Left renal pelvis (tissue), 4 donors: Measurements from ENCODE around the gene TSPAN6. TPM values are rescaled to one million over a fixed set of nuclear protein-coding genes. Genes with fewer than 3 reads are reported as not detected.

Source experiments
- DNase-seq, 4 donors: peaks; one replicate each; pipeline ENCODE4 v3.0.0-alpha.2; 2013; ENCODE audit warnings: low read depth in 4 of 4, low spot score in 3 of 4
- polyA plus RNA-seq, 4 donors: library from polyadenylated mRNA; unstranded; fragments of 120-200 nt; gene quantifications; one replicate each; pipeline ENCODE4 v1.2.1, GENCODE V29; 2013; ENCODE audit not compliant: insufficient read length in 4 of 4

TSPAN6 gene, protein sequence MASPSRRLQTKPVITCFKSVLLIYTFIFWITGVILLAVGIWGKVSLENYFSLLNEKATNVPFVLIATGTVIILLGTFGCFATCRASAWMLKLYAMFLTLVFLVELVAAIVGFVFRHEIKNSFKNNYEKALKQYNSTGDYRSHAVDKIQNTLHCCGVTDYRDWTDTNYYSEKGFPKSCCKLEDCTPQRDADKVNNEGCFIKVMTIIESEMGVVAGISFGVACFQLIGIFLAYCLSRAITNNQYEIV
- polyA plus RNA-seq = 100 to 1,000 TPM in 3 of 4 donors, 10 to 100 TPM in 1; 92.8 to 183 (median 159) TPM

DNA sequence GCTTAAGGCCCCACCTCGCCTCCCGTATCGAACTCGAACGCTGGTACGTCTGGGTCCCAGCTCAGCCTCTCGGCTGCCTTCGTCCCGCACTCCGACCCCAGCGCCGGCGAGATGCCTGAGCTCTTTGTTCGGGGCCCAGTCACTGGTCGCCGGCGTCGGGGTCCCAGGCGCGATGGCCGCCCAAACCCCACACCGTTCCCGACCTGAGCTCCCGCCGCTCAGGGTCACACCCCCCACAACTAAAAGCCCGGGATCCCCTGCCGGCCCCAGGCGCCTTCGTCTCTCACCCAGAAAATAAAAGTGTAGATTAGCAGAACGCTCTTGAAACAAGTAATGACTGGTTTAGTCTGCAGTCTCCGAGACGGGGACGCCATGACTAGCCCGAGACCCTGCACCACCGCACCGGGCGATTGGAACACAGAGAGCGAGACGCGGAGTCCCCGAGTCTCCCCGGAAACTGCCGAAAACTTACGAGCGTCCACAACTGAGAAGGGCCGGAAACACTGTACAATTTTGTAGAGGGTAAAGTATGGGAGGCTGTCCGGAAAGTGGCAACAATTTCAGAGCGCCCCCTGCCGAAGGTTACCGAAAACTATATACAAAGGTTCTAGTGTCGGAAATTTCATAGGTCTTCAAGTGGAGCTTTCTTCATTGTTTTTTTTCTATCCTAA, at the start of gene TSPAN6:
Gene TSPAN6 (minus strand): TSS at position 486 of the 671 bp plus-strand sequence. CDS start 112 bp downstream, at position 374.
- peak in 3 of 4 donors; percentile 77 to 83 (median 78) for DNase-seq

DNA sequence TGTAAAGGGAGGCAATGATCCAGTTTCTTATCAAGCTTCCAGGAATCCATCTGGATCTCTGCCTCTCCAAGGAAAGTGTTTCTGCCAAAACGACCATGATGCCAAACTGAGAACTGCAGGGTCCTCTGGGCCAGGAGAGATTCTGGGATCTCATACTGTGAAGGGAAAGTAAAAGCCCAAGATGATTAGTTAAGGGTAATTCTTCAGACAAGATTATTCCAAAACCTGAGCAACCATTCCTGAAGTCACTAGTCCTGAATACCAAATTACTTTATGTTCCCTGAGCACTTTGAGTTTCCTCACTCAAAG, 49.3 kb upstream of the TSPAN6 start:
- no peak for DNase-seq

DNA sequence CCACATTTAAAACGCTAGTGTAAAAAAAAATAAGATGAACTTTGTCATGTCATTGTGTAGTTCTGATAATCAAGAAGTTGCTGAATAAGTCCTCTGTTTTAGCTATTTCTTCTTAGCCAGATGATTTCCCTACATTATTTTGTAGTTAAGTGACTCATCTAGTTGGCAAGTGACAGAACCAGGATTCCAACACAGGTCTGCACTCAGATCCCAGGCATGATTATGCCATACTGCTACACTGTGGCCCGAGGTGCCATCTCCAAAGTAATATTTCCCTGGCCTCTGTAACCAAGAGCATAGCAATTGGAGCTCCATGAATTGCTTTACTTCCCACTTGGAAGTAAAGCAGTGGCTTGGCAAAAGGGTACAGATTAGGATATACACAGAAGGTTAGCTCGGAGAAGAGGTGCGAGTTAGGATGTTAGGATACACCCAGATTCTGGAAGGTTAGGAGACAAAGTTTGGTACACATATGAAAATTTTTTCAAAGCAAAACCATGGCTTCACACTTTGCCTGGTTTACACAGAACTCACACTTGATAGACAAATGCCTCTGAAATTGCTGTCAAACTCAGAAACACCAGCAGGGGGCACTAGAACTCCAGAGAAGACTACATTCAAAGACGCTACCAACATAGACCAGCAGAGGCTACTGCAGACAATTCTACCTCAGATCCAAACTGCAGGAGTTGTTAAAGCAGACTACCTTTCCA, 48.8 kb upstream of the TSPAN6 start:
- peak; percentile 14 to 59 (median 38) for DNase-seq

DNA sequence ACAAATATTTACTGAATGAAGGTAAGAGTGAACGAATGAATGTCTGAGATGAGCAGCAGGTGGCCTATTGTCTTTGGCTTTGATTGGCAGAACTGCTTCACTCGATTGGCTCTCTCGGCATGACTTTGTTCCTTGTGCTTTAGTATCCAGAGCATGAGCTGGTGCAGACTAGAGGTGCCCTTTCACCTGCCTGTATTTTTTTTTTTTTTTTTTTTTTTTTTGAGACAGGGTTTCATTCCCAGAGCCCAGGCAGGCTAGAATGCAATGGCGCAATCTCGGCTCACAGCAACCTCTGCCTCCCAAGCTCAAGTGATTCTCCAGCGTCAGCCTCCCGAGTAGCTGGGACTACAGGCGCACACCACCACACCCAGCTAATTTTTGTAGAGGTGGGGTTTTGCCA, 46.3 kb upstream of the TSPAN6 start:
- no peak for DNase-seq

DNA sequence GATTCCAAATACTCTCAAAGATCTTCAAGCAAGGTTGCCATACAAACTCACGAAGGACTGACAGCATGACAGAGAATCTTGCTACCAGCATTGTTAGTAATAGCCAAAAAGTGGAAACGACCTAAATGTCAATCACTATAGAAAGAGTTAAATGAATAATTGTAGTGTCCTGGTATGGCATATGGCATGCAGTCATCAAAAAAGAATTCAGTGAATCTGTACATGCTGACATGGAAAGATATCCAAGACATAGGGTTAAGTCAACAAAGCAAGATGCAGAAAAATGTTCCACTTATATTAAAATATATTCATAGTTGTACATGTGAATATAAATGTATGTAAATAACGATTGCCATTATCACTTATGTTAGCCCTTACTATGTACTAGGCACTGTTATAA, 45.0 kb upstream of the TSPAN6 start:
- no peak for DNase-seq

DNA sequence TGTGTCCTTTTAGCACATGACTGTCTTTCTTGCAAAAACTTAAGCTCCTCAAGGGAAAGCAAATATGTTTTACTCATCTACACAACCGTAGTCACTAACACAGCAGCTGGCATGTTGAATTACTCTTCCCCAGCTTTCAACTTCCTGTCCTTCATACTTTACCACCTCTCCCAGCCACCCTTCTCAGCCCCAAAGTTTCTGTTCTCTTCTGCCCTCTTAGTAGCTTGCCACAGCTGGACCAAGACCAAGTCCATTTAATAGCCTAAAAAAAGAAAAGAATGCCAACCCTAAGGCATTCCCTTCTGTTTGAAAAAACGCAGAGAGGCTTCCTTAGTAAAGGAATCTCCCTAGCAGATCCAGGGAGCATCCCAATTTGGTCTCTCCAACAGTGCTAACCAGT, 44.1 kb upstream of the TSPAN6 start:
- DNase-seq = no peak

DNA sequence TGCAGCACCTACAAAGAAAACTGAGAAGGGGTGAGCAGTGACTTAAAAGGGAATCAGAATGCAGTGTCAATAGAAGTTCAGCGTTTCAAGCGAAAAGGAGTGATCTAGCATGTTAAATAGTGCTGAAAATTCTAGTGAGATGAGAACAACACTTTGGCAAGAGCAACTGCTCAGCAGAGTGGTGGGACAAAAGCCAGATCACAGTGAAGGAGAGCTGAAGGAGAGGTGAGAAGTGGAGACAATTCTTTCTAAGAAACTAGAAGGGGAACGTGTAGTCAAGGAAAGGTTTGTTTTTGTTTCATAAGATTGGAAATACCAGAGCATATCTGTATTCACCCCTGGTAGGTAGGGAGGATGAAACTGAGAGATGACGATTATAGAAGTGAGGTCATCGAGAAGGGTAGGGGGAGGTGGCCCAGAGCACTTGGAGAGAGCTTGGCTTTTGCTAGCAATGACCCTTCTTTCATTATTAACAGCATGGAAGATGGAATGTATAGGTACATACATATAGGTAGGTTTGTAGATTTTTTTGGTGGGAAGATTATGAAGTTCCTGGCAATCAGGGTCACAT, 41.1 kb upstream of the TSPAN6 start:
- DNase-seq = no peak

DNA sequence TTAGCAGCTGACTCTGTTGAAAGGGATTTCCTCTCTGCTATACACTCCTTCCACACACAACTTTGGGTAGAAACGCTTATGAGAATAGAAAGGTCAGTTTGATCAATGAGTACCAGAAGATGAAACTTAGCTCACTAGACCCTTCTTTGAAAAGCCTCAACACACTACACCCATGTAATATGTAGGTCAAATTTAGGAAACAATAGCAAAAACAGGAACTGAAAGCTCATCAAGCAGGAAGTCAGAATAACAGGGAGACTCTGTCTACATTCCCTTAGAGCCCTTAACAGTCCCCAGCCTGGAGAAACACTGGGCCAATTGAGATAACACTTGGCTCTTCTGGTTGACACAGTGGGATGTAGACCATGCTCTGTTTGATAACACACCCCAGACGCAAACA, 38.1 kb upstream of the TSPAN6 start:
- no peak for DNase-seq

DNA sequence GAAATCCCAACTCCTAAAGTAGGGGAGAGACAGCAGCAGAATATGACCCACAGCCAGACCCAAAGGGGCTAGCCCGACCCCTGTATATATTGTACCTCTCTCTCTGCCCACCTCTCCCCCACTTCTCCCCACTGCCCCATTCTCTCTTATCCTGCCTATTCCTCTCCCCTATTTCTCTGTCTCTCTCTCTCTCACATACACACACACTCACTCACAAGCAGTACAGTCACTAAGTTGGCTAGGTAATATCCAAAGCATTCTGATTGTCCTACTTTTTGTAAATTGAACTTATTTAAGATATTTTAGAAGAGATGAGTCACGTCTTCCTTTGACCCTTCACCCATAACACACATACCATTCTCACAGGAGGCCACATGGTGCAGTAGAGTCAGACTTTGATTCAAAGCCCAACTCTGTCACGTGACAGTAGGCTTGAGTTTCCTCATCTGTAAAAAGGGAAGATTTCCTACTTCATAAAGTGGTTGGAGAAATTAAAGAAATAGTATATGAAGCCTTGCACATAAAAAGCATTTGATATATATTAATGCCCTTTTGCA, 36.9 kb upstream of the TSPAN6 start:
- DNase-seq = no peak

DNA sequence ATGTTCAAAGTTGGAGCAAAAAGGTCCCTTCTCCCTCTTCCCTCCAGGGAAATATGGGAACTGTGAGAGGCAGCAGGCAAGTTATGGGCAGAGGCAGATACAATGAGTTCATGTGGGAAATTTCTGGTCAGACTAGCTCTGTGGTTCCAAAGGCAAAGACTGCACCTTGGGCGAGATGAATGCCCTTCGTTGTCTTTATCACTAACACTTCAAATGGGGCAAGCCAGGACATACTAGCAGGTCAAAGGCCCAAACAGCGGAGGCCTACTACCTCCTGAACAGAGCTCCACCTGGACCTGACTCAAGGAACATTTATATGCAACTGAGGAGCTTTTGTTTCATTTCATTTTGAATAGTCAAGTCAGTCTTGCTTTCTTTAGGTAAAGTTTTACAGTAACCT, 36.4 kb upstream of the TSPAN6 start:
- no peak for DNase-seq

DNA sequence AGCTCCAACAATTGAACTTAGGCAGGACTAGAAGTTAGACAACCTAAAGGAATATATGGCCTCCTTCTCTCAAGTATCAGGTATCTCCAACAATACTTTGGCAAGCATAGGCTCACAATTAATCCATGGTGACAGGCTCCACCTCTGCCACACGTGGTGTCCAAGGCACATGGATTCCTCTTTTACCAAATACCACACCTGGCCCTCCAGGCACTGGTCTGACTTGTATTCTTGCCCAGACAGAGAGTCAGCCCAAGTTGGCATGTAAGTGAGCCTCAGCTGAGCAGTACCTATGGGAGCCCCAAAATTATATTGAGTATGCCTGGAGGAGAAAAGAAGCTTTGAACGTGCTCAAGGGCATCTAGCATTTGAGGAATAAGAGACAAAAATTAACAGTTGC, 27.0 kb upstream of the TSPAN6 start:
- DNase-seq = no peak

DNA sequence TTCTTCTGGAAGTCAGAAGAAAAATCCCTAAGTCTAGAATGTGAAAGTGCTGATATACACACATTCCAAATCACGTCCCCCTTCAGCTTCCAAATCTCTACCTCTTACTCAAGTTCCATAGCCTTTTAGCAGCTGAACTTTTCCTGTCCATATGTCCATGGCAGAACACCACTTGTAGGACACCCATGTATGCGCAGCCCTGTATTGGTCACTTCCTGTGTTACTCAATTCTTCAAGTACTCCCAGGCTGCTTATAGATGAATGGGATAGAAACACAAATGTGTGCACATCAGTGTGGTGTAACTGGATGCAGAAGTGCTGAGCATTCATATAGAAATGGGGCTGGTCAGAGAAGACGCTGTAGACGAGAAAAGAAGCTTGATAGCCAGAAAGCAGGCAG, 26.2 kb upstream of the TSPAN6 start:
- DNase-seq = no peak

DNA sequence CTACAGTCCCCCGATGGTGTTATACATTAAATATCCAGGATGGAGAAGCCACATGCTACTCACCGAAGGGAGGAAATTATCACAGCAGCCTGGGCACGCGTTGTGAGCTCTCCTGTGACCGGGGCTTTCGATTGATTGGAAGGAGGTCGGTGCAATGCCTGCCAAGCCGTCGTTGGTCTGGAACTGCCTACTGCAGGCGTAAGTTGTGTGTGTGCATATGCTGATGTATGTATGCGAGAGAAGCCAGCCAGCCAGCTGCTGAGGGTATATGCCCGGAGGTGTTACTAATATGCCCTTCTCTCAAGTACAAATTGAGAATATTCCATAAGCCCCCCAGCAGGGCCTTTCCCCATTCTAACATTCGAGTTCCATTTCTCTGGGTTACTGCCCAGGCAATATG, 25.6 kb upstream of the TSPAN6 start:
- no peak for DNase-seq

DNA sequence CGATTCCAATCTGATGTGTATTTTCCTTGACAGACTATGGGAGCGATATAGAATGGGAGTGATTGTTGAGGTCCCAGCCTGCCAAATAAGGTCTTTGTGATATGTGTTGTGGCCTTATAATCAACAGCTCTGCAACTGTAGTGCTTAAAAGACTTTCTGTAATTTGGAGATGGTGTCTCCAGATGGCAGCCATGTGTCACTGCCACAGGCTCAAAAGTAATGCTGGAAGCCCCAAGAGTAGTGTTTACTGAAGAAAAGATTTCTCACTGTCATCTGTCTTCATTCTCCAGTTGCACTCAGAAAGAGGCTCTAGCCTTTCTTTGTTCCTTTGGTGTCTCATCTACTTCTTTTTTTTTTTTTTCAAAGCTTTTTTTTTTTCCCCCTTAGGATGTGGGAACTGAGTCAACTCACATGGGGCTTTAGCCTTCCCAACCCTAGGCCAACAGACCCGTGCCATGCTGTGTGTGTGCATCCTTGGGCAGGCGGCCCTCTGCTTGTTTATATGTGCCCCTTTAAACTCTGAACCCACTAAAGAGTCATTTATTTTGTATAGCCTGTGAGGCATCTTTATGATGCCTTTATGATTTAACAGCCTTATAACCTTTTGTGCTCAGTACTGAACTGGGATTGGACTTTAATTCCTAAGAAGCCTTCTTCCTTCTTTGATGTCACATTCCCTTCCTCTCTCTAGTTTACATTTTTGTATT, 23.0 kb upstream of the TSPAN6 start:
- no peak for DNase-seq

DNA sequence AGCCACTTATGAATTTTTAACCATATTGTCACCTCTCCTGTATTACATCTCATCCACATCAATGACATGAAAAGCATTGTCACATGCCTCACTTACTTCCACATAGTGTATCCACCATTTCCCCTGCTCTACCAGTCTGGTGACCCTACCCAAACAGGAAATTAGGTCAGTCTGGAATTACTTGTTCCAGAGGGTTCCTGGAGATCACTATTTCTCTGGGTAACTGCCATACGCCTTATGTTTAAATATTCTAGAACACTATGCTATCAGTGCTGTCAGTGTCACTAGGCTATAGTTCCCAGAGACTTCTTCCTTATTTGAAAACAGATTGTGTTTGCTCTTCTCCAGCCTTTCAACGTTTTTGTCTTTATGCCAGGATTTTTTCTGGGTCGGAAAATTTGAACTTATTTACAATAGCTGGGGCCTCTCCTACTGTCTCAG, 22.4 kb upstream of the TSPAN6 start:
- DNase-seq = no peak

DNA sequence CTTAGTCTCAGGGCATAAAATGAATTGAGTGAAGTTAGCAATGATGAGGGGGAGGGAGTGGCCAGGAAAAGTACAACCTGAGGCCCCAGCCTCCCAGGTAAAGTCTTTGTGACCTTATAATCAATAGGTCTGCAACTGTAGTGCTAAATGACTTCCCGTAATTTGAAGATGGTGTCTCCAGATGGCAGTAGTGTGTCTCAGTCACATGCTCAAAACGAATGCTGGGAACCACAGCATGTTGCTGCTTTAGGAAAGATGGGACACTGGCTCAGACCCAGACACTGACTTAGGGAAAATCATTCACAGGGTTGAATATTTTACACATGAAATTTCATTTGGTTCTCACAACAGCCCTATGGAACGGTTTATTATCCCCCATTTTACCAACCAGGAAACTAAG, 17.7 kb upstream of the TSPAN6 start:
- no peak for DNase-seq

DNA sequence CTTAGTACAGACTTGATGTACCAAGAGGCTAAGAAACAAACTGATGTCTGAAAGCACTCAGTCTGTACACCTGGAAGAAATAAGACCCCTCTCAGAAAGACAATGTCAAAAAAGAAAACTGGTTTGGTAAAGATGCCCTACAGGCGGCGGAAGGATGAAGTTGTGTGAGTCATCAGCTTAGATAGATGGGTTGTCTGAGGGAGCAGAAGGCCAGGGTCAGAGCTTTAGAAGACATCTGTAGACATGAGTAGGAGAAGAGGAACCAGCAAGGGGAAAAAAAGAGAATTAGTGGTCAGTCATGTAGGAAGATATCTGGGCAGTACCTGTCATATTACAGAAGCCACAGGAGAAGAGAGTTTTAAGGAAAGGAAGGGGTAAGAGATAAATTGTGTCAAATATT, 15.7 kb upstream of the TSPAN6 start:
- DNase-seq = no peak

DNA sequence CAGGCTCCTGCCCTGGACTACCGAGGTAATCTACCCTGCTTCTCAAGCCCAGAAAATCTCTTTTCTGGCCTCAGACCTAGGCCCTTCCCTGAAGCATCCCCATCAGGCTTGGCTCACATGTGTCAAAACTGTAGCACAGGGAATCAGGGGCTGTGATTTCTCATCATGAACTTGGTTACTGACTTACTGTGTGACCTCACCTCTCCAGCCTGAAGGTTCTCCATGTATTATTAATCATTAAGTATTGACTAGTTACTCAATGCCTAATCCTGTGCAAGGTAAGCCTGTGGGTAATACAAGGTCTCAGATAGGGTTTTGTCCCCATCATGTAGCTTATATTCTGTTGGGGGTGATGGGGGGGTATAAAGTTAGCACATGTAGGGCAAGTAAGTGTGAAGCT, 14.2 kb upstream of the TSPAN6 start:
- DNase-seq = no peak

DNA sequence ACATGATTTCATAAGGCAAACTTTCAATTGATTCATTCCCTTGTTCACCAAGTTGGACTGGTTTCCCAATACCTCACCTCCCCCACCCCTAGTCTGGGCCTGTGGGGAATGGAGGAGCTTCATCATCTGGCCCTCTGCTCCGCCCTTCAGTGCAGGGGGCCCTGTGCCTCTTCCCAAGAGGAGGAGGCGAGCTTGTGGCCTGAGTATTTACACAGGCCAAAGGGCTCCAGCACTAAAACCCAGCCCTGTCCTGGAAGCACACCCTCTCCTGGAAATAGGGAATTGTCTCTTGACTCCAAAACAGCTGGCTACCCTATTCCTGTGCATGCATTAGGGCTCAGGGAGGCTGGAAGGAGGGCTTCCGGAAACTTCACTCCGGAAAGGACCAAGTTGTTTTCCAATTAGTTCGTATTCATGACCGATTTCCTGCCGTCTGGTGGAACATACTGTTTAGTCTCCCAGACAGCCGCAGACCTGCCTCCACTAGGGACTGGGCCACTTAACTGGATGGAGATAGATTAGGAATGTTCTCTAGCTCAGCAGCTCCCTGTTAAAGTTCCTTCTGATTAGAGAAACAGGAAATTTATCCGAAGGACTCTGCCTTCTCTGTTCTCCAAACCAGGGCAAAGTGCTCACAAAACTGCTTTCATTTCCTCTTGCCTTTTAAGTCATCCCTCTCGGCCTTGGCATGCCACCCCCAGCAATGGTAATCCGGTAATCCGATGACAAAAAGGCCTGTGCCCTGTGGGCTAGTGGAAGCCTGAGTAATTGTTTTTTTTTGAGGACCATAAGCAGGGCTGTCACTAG, 13.1 kb upstream of the TSPAN6 start:
- DNase-seq = no peak
